ENCODE data around the gene PIEZO2. TPM values are rescaled to one million over a fixed set of nuclear protein-coding genes. Genes with fewer than 3 reads are reported as not detected.

The PIEZO2 gene
- total RNA-seq, 1 experiment from 2014 or later, result 10.7 TPM

DNA sequence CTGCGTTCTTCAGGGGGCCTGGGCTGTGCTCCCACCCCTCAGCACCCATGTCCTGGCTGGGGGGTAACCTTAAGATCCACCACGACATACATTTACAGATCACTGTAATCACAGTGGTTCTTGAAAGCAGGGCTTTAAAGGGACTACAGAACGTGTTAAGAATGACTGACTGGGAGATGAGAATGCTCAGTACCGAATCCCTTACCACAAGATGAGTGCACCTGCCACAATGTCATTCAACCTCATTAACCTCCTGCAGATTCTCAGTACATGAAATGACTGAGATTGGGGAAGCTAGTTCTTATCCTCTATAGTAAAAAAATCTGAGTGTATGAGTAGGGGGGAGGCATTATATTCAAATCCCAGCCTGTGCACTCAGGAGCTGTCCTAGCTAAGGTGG, 10.5 kb upstream of the PIEZO2 start:
- POLR2A ChIA-PET, result no interaction called here
- Mint-ChIP-seq H3K4me1 (peaks cover 14% of the 10 kb centered on the region), H3K27me3 (ENCODE audit: low read depth) (peaks cover 42% of the 10 kb centered on the region), H3K9me3 (no peaks in the 10 kb centered on the region), H3K36me3 (no peaks in the 10 kb centered on the region), H3K4me3 (no peak overlapping the region), H3K27ac (no peak overlapping the region)
- DNase-seq (ENCODE audit: low spot score), result no peak
- ATAC-seq, result no peak
- CTCF ChIA-PET, result no interaction called here
- TF ChIP-seq, protein P1, sequence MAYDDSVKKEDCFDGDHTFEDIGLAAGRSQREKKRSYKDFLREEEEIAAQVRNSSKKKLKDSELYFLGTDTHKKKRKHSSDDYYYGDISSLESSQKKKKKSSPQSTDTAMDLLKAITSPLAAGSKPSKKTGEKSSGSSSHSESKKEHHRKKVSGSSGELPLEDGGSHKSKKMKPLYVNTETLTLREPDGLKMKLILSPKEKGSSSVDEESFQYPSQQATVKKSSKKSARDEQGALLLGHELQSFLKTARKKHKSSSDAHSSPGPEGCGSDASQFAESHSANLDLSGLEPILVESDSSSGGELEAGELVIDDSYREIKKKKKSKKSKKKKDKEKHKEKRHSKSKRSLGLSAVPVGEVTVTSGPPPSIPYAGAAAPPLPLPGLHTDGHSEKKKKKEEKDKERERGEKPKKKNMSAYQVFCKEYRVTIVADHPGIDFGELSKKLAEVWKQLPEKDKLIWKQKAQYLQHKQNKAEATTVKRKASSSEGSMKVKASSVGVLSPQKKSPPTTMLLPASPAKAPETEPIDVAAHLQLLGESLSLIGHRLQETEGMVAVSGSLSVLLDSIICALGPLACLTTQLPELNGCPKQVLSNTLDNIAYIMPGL (CRISPR knock-in tag; IDR thresholded peaks at IDR 0.05), result no peak
- TF ChIP-seq, protein P2, sequence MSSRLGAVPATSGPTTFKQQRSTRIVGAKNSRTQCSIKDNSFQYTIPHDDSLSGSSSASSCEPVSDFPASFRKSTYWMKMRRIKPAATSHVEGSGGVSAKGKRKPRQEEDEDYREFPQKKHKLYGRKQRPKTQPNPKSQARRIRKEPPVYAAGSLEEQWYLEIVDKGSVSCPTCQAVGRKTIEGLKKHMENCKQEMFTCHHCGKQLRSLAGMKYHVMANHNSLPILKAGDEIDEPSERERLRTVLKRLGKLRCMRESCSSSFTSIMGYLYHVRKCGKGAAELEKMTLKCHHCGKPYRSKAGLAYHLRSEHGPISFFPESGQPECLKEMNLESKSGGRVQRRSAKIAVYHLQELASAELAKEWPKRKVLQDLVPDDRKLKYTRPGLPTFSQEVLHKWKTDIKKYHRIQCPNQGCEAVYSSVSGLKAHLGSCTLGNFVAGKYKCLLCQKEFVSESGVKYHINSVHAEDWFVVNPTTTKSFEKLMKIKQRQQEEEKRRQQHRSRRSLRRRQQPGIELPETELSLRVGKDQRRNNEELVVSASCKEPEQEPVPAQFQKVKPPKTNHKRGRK (CRISPR knock-in tag; IDR thresholded peaks at IDR 0.05; ENCODE audit: borderline replicate concordance), result no peak
- TF ChIP-seq, protein P3, sequence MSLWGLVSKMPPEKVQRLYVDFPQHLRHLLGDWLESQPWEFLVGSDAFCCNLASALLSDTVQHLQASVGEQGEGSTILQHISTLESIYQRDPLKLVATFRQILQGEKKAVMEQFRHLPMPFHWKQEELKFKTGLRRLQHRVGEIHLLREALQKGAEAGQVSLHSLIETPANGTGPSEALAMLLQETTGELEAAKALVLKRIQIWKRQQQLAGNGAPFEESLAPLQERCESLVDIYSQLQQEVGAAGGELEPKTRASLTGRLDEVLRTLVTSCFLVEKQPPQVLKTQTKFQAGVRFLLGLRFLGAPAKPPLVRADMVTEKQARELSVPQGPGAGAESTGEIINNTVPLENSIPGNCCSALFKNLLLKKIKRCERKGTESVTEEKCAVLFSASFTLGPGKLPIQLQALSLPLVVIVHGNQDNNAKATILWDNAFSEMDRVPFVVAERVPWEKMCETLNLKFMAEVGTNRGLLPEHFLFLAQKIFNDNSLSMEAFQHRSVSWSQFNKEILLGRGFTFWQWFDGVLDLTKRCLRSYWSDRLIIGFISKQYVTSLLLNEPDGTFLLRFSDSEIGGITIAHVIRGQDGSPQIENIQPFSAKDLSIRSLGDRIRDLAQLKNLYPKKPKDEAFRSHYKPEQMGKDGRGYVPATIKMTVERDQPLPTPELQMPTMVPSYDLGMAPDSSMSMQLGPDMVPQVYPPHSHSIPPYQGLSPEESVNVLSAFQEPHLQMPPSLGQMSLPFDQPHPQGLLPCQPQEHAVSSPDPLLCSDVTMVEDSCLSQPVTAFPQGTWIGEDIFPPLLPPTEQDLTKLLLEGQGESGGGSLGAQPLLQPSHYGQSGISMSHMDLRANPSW (CRISPR knock-in tag; conservative IDR thresholded peaks at IDR 0.05; ENCODE audit: low read depth), result no peak
- TF ChIP-seq JAZF1 (CRISPR knock-in tag; IDR thresholded peaks at IDR 0.05) (no peak), TCF7 (CRISPR knock-in tag; IDR thresholded peaks at IDR 0.05; ENCODE audit: low read depth) (no peak), TP53 (CRISPR knock-in tag; IDR thresholded peaks at IDR 0.05) (no peak)
- TF ChIP-seq, protein P4, sequence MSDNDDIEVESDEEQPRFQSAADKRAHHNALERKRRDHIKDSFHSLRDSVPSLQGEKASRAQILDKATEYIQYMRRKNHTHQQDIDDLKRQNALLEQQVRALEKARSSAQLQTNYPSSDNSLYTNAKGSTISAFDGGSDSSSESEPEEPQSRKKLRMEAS (CRISPR knock-in tag; IDR thresholded peaks at IDR 0.05), result no peak

DNA sequence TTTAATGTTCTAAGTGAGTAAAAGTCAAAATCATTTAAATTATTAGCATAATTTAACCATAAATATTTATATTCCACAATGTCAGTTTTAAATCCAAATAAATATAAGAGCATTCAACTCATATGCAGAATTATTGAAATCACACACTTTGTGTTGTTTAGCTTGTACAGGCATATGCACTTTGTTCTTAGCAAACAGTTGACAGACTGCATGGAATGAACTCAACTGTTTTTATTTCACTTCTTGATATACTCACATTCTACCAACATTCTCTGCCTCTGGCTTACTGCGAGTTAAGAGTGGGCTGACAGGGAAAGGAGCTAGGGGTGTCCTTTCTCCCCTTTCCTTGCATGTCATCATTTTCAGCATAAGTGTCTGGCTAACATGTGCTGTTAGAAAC, 7.6 kb upstream of the PIEZO2 start:
- Mint-ChIP-seq H3K4me3 (no peak overlapping the region), H3K27ac (no peak overlapping the region), H3K36me3 (no peaks in the 10 kb centered on the region), H3K4me1 (peaks cover under 1% of the 10 kb centered on the region; the same call in 1 of the 2 replicates), H3K27me3 (ENCODE audit: low read depth) (peaks cover 13% of the 10 kb centered on the region), H3K9me3 (no peaks in the 10 kb centered on the region)
- CTCF ChIA-PET, result interaction anchor here (1.7 kb wide), 1 partner anchor 362 kb away, joined by 4 read pairs; no protein-coding TSS in a partner anchor
- POLR2A ChIA-PET, result no interaction called here
- TF ChIP-seq SP1 (CRISPR knock-in tag; conservative IDR thresholded peaks at IDR 0.05) (no peak), PREB (CRISPR knock-in tag; IDR thresholded peaks at IDR 0.05; ENCODE audit: borderline replicate concordance) (no peak), TEAD4 (CRISPR knock-in tag; IDR thresholded peaks at IDR 0.05) (no peak), PRRX2 (CRISPR knock-in tag; IDR thresholded peaks at IDR 0.05) (no peak), MLX (CRISPR knock-in tag; IDR thresholded peaks at IDR 0.05) (no peak), SMAD3 (CRISPR knock-in tag; IDR thresholded peaks at IDR 0.05; ENCODE audit: borderline replicate concordance) (no peak), FOXK1 (CRISPR knock-in tag; IDR thresholded peaks at IDR 0.05) (no peak), JAZF1 (CRISPR knock-in tag; IDR thresholded peaks at IDR 0.05) (no peak), ZNF121 (CRISPR knock-in tag; IDR thresholded peaks at IDR 0.05) (no peak), HMGA2 (CRISPR knock-in tag; IDR thresholded peaks at IDR 0.05) (no peak), CBFB (CRISPR knock-in tag; IDR thresholded peaks at IDR 0.05; ENCODE audit: low read depth) (no peak)
- TF ChIP-seq, protein P5, sequence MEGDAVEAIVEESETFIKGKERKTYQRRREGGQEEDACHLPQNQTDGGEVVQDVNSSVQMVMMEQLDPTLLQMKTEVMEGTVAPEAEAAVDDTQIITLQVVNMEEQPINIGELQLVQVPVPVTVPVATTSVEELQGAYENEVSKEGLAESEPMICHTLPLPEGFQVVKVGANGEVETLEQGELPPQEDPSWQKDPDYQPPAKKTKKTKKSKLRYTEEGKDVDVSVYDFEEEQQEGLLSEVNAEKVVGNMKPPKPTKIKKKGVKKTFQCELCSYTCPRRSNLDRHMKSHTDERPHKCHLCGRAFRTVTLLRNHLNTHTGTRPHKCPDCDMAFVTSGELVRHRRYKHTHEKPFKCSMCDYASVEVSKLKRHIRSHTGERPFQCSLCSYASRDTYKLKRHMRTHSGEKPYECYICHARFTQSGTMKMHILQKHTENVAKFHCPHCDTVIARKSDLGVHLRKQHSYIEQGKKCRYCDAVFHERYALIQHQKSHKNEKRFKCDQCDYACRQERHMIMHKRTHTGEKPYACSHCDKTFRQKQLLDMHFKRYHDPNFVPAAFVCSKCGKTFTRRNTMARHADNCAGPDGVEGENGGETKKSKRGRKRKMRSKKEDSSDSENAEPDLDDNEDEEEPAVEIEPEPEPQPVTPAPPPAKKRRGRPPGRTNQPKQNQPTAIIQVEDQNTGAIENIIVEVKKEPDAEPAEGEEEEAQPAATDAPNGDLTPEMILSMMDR (IDR thresholded peaks at IDR 0.05), result no peak
- TF ChIP-seq, protein P6, sequence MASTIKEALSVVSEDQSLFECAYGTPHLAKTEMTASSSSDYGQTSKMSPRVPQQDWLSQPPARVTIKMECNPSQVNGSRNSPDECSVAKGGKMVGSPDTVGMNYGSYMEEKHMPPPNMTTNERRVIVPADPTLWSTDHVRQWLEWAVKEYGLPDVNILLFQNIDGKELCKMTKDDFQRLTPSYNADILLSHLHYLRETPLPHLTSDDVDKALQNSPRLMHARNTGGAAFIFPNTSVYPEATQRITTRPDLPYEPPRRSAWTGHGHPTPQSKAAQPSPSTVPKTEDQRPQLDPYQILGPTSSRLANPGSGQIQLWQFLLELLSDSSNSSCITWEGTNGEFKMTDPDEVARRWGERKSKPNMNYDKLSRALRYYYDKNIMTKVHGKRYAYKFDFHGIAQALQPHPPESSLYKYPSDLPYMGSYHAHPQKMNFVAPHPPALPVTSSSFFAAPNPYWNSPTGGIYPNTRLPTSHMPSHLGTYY (CRISPR knock-in tag; IDR thresholded peaks at IDR 0.05), result no peak
- TF ChIP-seq, protein P7, sequence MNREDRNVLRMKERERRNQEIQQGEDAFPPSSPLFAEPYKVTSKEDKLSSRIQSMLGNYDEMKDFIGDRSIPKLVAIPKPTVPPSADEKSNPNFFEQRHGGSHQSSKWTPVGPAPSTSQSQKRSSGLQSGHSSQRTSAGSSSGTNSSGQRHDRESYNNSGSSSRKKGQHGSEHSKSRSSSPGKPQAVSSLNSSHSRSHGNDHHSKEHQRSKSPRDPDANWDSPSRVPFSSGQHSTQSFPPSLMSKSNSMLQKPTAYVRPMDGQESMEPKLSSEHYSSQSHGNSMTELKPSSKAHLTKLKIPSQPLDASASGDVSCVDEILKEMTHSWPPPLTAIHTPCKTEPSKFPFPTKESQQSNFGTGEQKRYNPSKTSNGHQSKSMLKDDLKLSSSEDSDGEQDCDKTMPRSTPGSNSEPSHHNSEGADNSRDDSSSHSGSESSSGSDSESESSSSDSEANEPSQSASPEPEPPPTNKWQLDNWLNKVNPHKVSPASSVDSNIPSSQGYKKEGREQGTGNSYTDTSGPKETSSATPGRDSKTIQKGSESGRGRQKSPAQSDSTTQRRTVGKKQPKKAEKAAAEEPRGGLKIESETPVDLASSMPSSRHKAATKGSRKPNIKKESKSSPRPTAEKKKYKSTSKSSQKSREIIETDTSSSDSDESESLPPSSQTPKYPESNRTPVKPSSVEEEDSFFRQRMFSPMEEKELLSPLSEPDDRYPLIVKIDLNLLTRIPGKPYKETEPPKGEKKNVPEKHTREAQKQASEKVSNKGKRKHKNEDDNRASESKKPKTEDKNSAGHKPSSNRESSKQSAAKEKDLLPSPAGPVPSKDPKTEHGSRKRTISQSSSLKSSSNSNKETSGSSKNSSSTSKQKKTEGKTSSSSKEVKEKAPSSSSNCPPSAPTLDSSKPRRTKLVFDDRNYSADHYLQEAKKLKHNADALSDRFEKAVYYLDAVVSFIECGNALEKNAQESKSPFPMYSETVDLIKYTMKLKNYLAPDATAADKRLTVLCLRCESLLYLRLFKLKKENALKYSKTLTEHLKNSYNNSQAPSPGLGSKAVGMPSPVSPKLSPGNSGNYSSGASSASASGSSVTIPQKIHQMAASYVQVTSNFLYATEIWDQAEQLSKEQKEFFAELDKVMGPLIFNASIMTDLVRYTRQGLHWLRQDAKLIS (CRISPR knock-in tag; IDR thresholded peaks at IDR 0.05; ENCODE audit: borderline replicate concordance), result no peak
- ATAC-seq (no peak), DNase-seq (ENCODE audit: low spot score) (no peak)
